ENCODE data around the gene EIF3L. TPM values are rescaled to one million over a fixed set of nuclear protein-coding genes. Genes with fewer than 3 reads are reported as not detected.

EIF3L gene
- total and polyA plus RNA-seq, 9 of the 15 experiments (the other 6 are each of a cell fraction or from before 2014, with no cell fraction given), result 257 to 699 (median 368) TPM

GRCh38 chr22:37907036-37907954 lies 58.1 kb downstream of the EIF3L start:
- intact Hi-C loops (cut with micrococcal nuclease), result no loop called here
- Histone ChIP-seq H3K9me3 (replicated peaks; ENCODE audit: control insufficient read depth, insufficient read depth, low read depth, low read length) (no peaks in the 10 kb centered on the region), H3K4me1 (replicated peaks in 1 of 2; ENCODE audit: control insufficient read depth in 2 of 2, insufficient read depth in 2 of 2, low read length in 2 of 2) (peaks cover 20 to 33% of the 10 kb centered on the region in 2 experiments; a peak in 4 of 5 replicates), H4K20me1 (replicated peaks; ENCODE audit: control insufficient read depth, insufficient read depth, low read length) (no peaks in the 10 kb centered on the region), H3K4me2 (ENCODE audit: insufficient read depth, low read length) (peak overlapping the region; percentile 65), H3K4me3 (peak overlapping the region; percentile 59), H2AFZ (ENCODE audit: low read depth, low read length) (no peak overlapping the region), H3K79me2 (ENCODE audit: control insufficient read depth, insufficient read depth, low read length) (peaks cover 8% of the 10 kb centered on the region; the same call in 2 of the 3 replicates), H3K27ac (ENCODE audit: extremely low read depth, low read depth, low read length) (peak overlapping the region; percentile 77; the same call in 1 of the 3 replicates), H3K36me3 (ENCODE audit: control insufficient read depth, insufficient read depth, low read length) (no peaks in the 10 kb centered on the region; the same call in 2 of the 3 replicates), H3K9ac (ENCODE audit: insufficient read depth in 1 of 2, low read depth in 2 of 2, low read length in 2 of 2) (peak overlapping the region; percentile 66 to 94; a peak in 3 of 4 replicates), H3K27me3 (ENCODE audit: control insufficient read depth in 2 of 2, insufficient read depth in 2 of 2, low read length in 2 of 2) (no peaks in the 10 kb centered on the region), H3K9me1 (ENCODE audit: control insufficient read depth, insufficient read depth, low read length) (no peaks in the 10 kb centered on the region)
- DNase-seq (ENCODE audit: extremely low read depth in 1 of 4, low spot score in 3 of 4) (no peak), ATAC-seq (no peak), FAIRE-seq (no peak)
- TF ChIP-seq RBFOX2 (IDR thresholded peaks at IDR 0.05; ENCODE audit: low read depth, low read length) (peak; percentile 57), ZNF23 (CRISPR knock-in tag; IDR thresholded peaks at IDR 0.05) (no peak)
- in situ Hi-C loops (cut with MboI), result no loop called here
- ChIA-PET CTCF (ENCODE audit: low intra/inter-chr PET ratio) (no interaction called here), POLR2A (interaction anchor here (0.6 kb wide), 2 partner anchors 11 to 114 kb away, joined by 4 read pairs; no protein-coding TSS in a partner anchor)
- TSS peak; percentile 51 for BruUV-seq (replicated peaks)
- WGBS (ENCODE audit: insufficient coverage, low coverage, missing lambda C conversion rate), result 62% methylated on average over 8 of the region's 19 CpGs

- POLR2A ChIA-PET, result interaction anchor here (1.1 to 2.2 kb wide), 2 partner anchors 17 to 23 kb away, joined by 4 to 7 read pairs; no protein-coding TSS in a partner anchor
- H3K4me2 ChIP-seq (ENCODE audit: insufficient read depth, low read length), result no peak overlapping the region
- in situ Hi-C loops (cut with MboI), result no loop called here
- no peaks in the 10 kb centered on the region for H3K27me3 ChIP-seq (ENCODE audit: control insufficient read depth in 2 of 2, insufficient read depth in 2 of 2, low read length in 2 of 2)
- peaks cover 8% of the 10 kb centered on the region; the same call in 2 of the 3 replicates for H3K79me2 ChIP-seq (ENCODE audit: control insufficient read depth, insufficient read depth, low read length)
- FAIRE-seq (no peak), DNase-seq (ENCODE audit: extremely low read depth in 1 of 4, low spot score in 3 of 4) (no peak), ATAC-seq (no peak)
- no peaks in the 10 kb centered on the region for H3K9me3 ChIP-seq (replicated peaks; ENCODE audit: control insufficient read depth, insufficient read depth, low read depth, low read length)
- peaks cover 4% of the 10 kb centered on the region; the same call in 2 of the 3 replicates for H3K36me3 ChIP-seq (ENCODE audit: control insufficient read depth, insufficient read depth, low read length)
- no peaks in the 10 kb centered on the region; the same call in 1 of the 2 replicates for H4K20me1 ChIP-seq (replicated peaks; ENCODE audit: control insufficient read depth, insufficient read depth, low read length)
- H3K4me1 ChIP-seq (replicated peaks in 1 of 2; ENCODE audit: control insufficient read depth in 2 of 2, insufficient read depth in 2 of 2, low read length in 2 of 2), result peaks cover 16 to 33% of the 10 kb centered on the region in 2 experiments; a peak in 4 of 5 replicates
- no TSS peak for BruUV-seq (replicated peaks)
- no peaks in the 10 kb centered on the region for H3K9me1 ChIP-seq (ENCODE audit: control insufficient read depth, insufficient read depth, low read length)
- WGBS (ENCODE audit: insufficient coverage, low coverage, missing lambda C conversion rate), result 95% methylated on average over 7 of the region's 7 CpGs
- H2AFZ ChIP-seq (ENCODE audit: low read depth, low read length), result no peak overlapping the region
- intact Hi-C loops (cut with micrococcal nuclease), result no loop called here
- no peak overlapping the region for H3K9ac ChIP-seq (ENCODE audit: insufficient read depth in 1 of 2, low read depth in 2 of 2, low read length in 2 of 2)
- H3K4me3 ChIP-seq, result no peak overlapping the region
- no peak overlapping the region for H3K27ac ChIP-seq (ENCODE audit: extremely low read depth, low read depth, low read length)
- CTCF ChIA-PET (ENCODE audit: low intra/inter-chr PET ratio), result no interaction called here
- TF ChIP-seq FOXP1 (CRISPR knock-in tag; IDR thresholded peaks at IDR 0.05), result no peak
- no peak for TF ChIP-seq POLR2AphosphoS2 (IDR thresholded peaks at IDR 0.05; ENCODE audit: low read length)
- TF ChIP-seq GABPA (tag; conservative IDR thresholded peaks at IDR 0.05; ENCODE audit: low read depth), result no peak
- TF ChIP-seq E2F6 (IDR thresholded peaks at IDR 0.05; ENCODE audit: borderline replicate concordance in 1 of 2, extremely low read depth in 1 of 2, insufficient read depth in 1 of 2, insufficient read length in 1 of 2, low read depth in 1 of 2, low read length in 1 of 2, poor library complexity in 1 of 2, severe bottlenecking in 1 of 2), result no peak
- no peak for TF ChIP-seq KLF1 (tag; IDR thresholded peaks at IDR 0.05)
These were observed 60.5 kb downstream of the EIF3L start for GRCh38 chr22:37909766-37910165.

Data from K562 (cell line).